ENCODE data around the gene ARMH4. TPM values are rescaled to one million over a fixed set of nuclear protein-coding genes. Genes with fewer than 3 reads are reported as not detected.

Gene ARMH4
- total RNA-seq, 1 donor, result 0.21 TPM

DNA sequence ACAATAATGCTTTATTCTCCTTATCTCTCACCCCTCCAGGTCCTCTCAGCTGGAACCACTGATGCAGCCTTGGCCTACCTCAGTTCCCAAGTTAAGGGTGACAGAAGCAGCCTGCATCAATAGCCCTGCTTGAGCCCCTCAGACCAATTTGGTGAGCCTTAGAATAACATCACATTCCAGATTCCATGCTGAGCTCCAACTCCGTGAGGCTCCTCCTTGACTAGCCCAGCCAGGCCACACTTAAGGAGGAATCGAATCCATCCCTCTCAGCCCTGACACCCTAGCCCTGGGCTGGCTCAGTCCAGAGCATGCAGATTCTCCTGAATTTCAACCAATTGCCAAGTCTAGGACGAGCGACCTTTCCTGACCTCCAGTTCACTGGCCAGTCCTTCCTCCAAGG, 91.1 kb downstream of the ARMH4 start:
- no peaks in the 10 kb centered on the region for H3K4me1 ChIP-seq (ENCODE audit: insufficient read depth, low read length)
- H3K27me3 ChIP-seq (ENCODE audit: insufficient read depth, low read length), result no peaks in the 10 kb centered on the region
- no peak overlapping the region for H3K4me3 ChIP-seq (ENCODE audit: low read length)
- H3K9me3 ChIP-seq (ENCODE audit: low read depth, low read length), result no peaks in the 10 kb centered on the region

DNA sequence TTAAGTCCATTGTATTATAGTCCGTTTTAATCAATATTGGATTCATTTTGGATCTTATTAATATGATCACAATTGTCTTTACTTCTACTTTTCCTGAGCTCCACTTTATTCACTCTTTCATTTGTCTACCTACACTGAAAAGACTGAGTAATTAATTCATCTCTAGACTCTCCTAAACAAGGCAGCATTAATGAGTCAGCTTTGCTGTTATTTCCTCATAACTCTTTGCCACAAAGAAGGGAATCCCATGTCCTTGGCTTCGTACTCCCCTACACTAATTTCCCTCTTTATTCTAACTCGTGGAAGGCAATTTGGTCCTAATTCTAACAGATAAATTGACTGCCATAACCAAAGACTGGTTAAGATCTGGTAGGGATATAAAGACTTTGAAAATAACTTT, 91.9 kb downstream of the ARMH4 start:
- H3K27me3 ChIP-seq (ENCODE audit: insufficient read depth, low read length), result no peaks in the 10 kb centered on the region
- H3K4me3 ChIP-seq (ENCODE audit: low read length), result no peak overlapping the region
- no peaks in the 10 kb centered on the region for H3K9me3 ChIP-seq (ENCODE audit: low read depth, low read length)
- H3K4me1 ChIP-seq (ENCODE audit: insufficient read depth, low read length), result no peaks in the 10 kb centered on the region

DNA sequence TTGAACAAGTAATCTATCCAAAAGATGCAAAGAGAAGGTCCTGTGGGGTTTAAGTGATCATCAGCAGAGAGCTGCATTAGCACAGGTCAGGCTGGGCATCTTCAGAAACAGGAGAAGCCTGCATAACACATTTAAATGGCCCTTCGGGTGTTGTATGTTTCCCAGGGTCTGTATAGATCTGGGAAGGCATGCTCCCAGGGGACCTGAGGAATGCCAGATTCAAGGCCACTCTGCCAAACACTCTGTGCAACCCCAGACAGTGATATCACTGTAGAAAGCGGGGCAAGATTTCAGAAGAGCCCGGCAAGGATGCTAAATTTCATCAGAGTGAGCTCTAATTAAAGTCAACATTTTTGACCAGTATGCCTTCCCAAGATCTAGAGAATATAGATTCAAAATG, 92.9 kb downstream of the ARMH4 start:
- H3K4me1 ChIP-seq (ENCODE audit: insufficient read depth, low read length), result no peaks in the 10 kb centered on the region
- H3K9me3 ChIP-seq (ENCODE audit: low read depth, low read length), result no peaks in the 10 kb centered on the region
- no peak overlapping the region for H3K4me3 ChIP-seq (ENCODE audit: low read length)
- H3K27me3 ChIP-seq (ENCODE audit: insufficient read depth, low read length), result no peaks in the 10 kb centered on the region

DNA sequence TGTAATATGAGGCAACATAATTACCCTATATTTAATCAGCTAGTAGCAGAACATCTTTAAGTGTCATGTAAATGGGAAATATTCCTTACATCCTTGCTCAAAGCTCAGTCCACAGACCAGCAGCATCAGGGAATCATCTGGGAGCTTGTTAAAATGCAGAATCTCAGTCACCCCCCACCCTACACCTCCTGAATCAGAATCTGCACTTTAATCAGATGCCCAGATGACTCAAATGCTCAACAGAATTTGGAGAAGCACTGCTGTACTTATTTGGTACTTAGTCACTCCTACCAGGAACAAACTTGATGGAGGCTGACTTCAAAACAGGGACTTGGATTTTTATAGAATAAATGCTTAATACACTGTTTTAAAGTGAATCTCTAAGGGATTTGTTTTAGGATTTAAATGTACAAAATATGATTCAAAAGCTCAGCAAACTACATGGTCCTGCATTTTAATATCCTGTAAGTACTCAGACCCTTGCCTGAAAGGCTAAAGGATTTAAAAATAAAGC, 96.5 kb downstream of the ARMH4 start:
- H3K27me3 ChIP-seq (ENCODE audit: insufficient read depth, low read length), result no peaks in the 10 kb centered on the region
- no peaks in the 10 kb centered on the region for H3K4me1 ChIP-seq (ENCODE audit: insufficient read depth, low read length)
- no peaks in the 10 kb centered on the region for H3K9me3 ChIP-seq (ENCODE audit: low read depth, low read length)
- H3K4me3 ChIP-seq (ENCODE audit: low read length), result no peak overlapping the region

DNA sequence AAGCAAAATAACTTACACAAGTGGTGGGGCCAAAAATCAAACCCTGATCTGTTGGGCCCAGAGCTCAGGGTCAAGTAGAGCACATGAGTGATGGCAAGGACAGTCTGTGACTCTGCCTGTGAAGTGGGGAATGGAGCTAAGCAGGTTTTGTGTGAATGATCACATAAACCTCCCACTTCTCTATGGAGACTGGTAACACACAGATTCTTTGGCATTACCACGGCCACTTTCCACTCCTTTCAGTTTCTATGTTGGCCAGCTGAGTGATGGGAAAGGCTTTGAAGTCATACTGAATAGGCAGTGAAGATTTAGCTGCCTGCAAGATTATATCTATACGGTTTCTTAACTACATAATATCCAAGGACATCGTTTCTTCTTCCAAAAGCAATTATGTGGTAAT, 97.9 kb downstream of the ARMH4 start:
- Histone ChIP-seq H3K4me3 (ENCODE audit: low read length) (no peak overlapping the region), H3K9me3 (ENCODE audit: low read depth, low read length) (no peaks in the 10 kb centered on the region), H3K4me1 (ENCODE audit: insufficient read depth, low read length) (no peaks in the 10 kb centered on the region), H3K27me3 (ENCODE audit: insufficient read depth, low read length) (no peaks in the 10 kb centered on the region)

DNA sequence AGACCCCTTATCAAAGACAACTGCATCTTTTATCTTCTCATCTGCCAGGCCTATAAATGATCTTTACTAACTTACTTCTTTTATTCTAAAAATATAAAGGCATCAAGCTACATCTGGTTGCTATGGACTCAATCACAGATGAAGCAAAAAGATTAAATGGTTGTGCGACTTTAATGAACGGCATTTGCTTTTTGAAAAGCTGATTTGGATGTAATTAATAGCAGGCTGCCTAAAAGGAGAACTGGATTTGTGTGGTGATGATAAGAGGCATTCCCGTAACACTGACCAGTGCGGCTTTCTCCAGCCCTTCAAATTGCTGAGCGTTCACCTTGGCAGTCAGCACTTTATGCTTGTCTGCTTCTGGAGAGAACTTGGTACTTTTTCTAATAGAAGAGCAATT, 103.8 kb downstream of the ARMH4 start:
- H3K4me1 ChIP-seq (ENCODE audit: insufficient read depth, low read length), result no peaks in the 10 kb centered on the region
- no peaks in the 10 kb centered on the region for H3K27me3 ChIP-seq (ENCODE audit: insufficient read depth, low read length)
- H3K9me3 ChIP-seq (ENCODE audit: low read depth, low read length), result no peaks in the 10 kb centered on the region
- no peak overlapping the region for H3K4me3 ChIP-seq (ENCODE audit: low read length)

DNA sequence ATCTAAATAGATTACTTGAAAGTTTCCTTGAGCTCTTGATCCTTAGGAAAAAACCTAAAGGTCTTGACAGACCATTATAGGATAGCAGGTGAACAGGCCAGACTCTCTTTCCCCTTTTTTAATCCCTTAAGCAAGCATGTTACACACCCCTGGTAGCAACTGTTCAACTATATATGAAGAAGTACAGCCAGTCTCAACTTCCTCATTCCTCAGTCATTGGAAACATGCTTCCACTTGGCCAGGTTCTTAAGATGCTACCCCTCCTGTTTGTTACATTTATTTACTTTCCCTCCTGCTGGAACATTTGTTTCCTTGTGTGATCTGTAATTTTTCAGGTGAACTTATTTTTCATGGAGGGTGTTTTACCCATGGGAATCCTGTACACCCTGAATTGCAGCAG, 124.1 kb downstream of the ARMH4 start:
- Histone ChIP-seq H3K4me3 (ENCODE audit: low read length) (no peak overlapping the region), H3K4me1 (ENCODE audit: insufficient read depth, low read length) (no peaks in the 10 kb centered on the region), H3K27me3 (ENCODE audit: insufficient read depth, low read length) (no peaks in the 10 kb centered on the region), H3K9me3 (ENCODE audit: low read depth, low read length) (no peaks in the 10 kb centered on the region)

DNA sequence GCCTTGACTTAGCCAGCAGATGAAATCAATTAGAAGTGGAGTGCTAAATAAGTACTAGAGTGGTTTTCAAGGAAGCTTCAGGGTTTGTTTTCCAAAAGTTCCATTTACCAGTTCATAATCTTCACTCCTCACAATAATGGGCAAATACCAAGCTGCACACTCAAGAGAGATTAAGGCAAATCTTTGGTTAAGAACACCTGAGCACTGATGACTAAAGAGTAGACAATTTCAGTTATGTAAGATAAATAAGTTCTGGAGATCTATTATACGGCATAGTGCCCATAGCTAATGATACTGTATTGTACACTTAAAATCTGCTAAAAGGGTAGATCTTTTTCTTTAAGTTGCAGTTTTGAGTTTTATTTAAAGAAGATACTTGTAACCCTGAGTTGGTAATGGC, 125.0 kb downstream of the ARMH4 start:
- H3K4me1 ChIP-seq (ENCODE audit: insufficient read depth, low read length), result no peaks in the 10 kb centered on the region

DNA sequence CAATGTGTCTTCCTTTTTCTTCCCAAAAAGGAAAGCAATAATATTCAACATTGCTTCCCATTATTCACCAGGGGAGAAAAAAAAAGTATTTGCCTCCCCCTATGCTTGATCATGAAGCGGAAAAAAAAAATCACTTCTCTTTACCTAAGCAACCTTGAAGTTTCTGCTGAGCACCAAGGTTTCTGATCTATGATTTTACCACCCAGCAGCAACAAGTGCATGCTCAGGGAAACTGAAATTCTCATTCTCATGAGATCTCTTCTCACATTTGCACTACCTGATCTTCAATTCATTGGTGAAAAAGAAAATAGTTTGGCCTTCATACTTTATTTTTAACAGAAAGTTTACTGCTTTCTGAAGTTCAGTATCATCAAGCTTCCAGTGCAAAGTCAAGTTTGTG, 125.8 kb downstream of the ARMH4 start:
- Histone ChIP-seq H3K27me3 (ENCODE audit: insufficient read depth, low read length) (no peaks in the 10 kb centered on the region), H3K9me3 (ENCODE audit: low read depth, low read length) (no peaks in the 10 kb centered on the region), H3K4me3 (ENCODE audit: low read length) (no peak overlapping the region), H3K4me1 (ENCODE audit: insufficient read depth, low read length) (no peaks in the 10 kb centered on the region)

More for the DNA sequence above, 125.0 kb downstream of the ARMH4 start:
- Histone ChIP-seq H3K9me3 (ENCODE audit: low read depth, low read length) (no peaks in the 10 kb centered on the region), H3K27me3 (ENCODE audit: insufficient read depth, low read length) (no peaks in the 10 kb centered on the region), H3K4me3 (ENCODE audit: low read length) (no peak overlapping the region)

DNA sequence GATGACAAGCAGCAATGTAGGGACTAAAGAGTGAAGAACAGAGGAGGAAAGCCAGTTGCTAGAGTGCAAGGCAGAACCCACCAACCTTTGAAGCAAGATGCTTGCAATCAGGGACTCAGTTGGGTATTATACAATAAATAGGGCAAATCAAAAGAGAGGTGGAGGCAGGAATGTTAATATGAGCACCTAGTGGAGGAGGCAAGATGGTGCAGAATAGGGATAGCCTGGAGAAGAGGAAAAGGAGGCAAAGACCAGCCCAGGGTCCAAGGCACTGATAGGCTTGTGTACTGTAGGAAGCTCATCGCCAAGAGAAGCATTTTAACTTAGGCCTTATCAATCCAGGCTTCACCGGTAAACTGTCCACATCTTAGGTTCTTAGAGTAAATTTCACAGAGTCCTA, 137.2 kb downstream of the ARMH4 start:
- H3K4me1 ChIP-seq (ENCODE audit: insufficient read depth, low read length), result no peaks in the 10 kb centered on the region
- H3K4me3 ChIP-seq (ENCODE audit: low read length), result no peak overlapping the region
- H3K27me3 ChIP-seq (ENCODE audit: insufficient read depth, low read length), result peaks cover 2% of the 10 kb centered on the region
- no peaks in the 10 kb centered on the region for H3K9me3 ChIP-seq (ENCODE audit: low read depth, low read length)

DNA sequence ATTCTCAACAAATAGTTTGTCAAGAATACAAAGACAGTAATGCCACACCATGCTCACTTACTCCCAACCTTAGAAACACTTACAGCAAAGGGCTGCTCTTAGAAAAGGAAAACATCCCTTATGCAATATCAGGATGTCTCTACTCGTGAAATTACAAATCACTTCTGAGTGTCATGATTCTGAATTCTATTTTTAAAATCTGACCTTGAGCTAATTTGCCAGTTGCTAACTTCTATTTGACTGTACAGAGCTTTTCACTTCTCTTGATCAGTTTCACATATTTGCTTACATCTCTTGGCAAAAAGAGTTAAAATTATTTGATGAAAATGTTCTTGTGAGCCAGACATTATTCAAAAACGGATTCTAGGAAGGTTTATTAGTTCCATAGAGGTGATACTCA, 149.4 kb downstream of the ARMH4 start:
- Histone ChIP-seq H3K9me3 (ENCODE audit: low read depth, low read length) (no peaks in the 10 kb centered on the region), H3K4me3 (ENCODE audit: low read length) (no peak overlapping the region), H3K4me1 (ENCODE audit: insufficient read depth, low read length) (no peaks in the 10 kb centered on the region), H3K27me3 (ENCODE audit: insufficient read depth, low read length) (no peaks in the 10 kb centered on the region)

DNA sequence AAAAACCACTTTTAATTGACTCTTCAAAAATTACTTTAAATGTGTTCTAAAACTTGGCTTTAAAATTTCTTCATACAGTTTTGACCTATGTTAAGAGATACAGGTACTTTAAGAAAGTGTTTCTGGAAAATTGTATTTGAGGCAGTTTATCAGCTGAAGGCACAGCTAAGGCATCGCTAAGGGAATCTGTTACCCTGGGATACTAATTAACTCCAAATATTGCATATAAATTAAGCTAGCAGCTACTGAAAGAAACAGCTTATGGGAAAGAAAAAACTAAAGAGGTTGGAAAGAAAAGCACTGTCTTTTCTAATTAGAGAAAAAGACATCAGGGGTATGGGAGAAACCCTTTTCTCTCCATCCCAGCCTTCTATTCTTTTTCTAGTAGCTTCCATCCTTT, 152.0 kb downstream of the ARMH4 start:
- H3K4me1 ChIP-seq (ENCODE audit: insufficient read depth, low read length), result no peaks in the 10 kb centered on the region
- H3K9me3 ChIP-seq (ENCODE audit: low read depth, low read length), result no peaks in the 10 kb centered on the region
- H3K4me3 ChIP-seq (ENCODE audit: low read length), result no peak overlapping the region
- no peaks in the 10 kb centered on the region for H3K27me3 ChIP-seq (ENCODE audit: insufficient read depth, low read length)

DNA sequence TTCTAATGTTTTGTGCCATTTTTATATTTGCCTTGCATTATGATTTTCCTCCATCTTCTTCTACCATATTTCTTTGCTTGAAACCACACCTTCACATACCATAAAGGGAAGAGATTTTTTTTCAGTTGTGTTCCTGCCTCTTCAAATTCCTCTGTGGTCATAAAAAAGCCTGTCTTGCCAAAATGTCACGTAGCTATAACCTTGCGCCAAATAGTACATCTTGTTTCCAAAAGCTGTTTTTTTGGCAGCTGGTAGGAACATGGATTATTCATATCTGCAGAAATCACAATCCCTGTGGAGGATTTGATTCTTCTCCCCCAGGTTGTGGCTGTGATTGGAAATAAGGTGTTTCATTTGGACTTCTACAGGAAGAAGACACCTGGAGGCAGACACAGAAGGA, 152.5 kb downstream of the ARMH4 start:
- Histone ChIP-seq H3K4me3 (ENCODE audit: low read length) (no peak overlapping the region), H3K9me3 (ENCODE audit: low read depth, low read length) (no peaks in the 10 kb centered on the region), H3K4me1 (ENCODE audit: insufficient read depth, low read length) (no peaks in the 10 kb centered on the region), H3K27me3 (ENCODE audit: insufficient read depth, low read length) (no peaks in the 10 kb centered on the region)

DNA sequence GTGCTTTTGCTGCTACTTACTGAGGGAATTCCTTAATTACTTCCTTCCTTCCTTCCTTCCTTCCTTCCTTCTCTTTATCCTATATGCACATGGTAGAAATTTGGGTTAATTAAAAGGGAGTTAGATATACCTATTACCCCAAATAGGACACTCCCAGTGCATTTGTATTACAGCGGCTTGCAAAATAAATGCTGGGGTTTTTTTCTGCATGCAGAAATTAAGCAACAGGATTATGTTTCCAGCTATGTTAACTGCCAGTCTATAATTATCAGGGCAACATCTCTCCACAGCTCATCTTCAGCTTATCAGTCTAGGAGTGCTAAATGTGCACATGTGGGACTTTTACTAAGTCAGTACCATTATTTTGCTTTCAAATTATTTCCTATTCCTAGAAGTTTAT, 153.2 kb downstream of the ARMH4 start:
- Histone ChIP-seq H3K4me1 (ENCODE audit: insufficient read depth, low read length) (no peaks in the 10 kb centered on the region), H3K4me3 (ENCODE audit: low read length) (no peak overlapping the region), H3K27me3 (ENCODE audit: insufficient read depth, low read length) (no peaks in the 10 kb centered on the region), H3K9me3 (ENCODE audit: low read depth, low read length) (no peaks in the 10 kb centered on the region)

DNA sequence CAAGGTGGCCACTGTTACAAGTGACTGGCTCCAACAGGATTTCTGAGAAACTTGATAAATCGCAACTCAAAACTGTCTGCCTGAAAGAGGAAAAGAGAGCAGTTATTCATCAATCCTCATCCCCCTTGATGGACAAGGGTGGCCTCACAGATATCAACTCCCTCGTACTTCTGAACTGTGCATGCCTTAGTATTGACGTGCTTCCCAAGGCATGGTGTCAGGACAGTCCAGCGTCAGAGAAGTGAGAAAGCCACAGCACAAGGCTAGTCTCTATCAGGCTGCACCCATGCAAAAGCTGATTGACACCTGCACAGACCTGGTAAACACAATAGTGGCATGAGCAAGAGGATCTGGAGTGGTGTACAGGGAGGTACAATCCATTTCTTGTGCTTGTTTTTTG, 160.7 kb downstream of the ARMH4 start:
- Histone ChIP-seq H3K27me3 (ENCODE audit: insufficient read depth, low read length) (no peaks in the 10 kb centered on the region), H3K4me1 (ENCODE audit: insufficient read depth, low read length) (no peaks in the 10 kb centered on the region), H3K4me3 (ENCODE audit: low read length) (no peak overlapping the region), H3K9me3 (ENCODE audit: low read depth, low read length) (no peaks in the 10 kb centered on the region)

DNA sequence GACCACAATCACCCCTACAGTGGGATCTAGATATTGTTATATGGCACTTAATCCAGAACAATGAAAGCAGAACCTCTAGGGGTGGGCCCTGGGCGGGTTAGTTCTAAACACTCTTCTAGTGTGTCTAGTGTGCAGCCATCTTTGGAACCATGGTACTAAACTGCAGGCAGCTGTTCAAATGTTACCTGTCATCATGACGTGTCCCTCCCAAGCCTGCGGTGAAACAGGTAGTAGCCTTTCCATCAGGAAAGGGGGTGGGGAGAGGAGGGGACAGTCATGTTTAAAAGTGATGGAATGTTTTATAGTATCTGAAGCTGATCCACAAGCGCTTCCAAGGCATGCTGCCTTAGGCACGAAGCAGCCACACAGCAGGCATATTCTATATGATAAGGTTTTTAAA, 163.6 kb downstream of the ARMH4 start:
- Histone ChIP-seq H3K4me3 (ENCODE audit: low read length) (no peak overlapping the region), H3K4me1 (ENCODE audit: insufficient read depth, low read length) (no peaks in the 10 kb centered on the region), H3K27me3 (ENCODE audit: insufficient read depth, low read length) (no peaks in the 10 kb centered on the region), H3K9me3 (ENCODE audit: low read depth, low read length) (no peaks in the 10 kb centered on the region)
